RCC 7860 (cell line): Measurements from ENCODE around the gene LRRTM1.

ENCODE experiments used
- DNase-seq: peaks from one replicate; pipeline ENCODE4 v3.0.0-alpha.2; 2015; ENCODE audit warnings: low spot score
- FAIRE-seq: peaks from 2 replicates; lab custom pipeline; 2012; peaks lifted over from hg19 to GRCh38; lab: Jason Lieb, UNC

LRRTM1 gene

GRCh38 chr2:80252294-80252986, 52.1 kb downstream of the LRRTM1 start:
- FAIRE-seq (no peak), DNase-seq (no peak)
